ENCODE measurements around the gene MANSC1. TPM values are rescaled to one million over a fixed set of nuclear protein-coding genes. Genes with fewer than 3 reads are reported as not detected.

Gene MANSC1
- total RNA-seq, 1 experiment from 2014 or later = 9.1 TPM

- no peak overlapping the region for H2BK12ac ChIP-seq (ENCODE audit: insufficient read length, low read depth, low read length)
- no peak overlapping the region for H2BK15ac ChIP-seq (ENCODE audit: low read depth, low read length)
- Mint-ChIP-seq H3K4me3 (no peak overlapping the region), H3K27ac (0 out of 7 replicates have a peak overlapping the region, but pooled peaks of 1 of the 3 experiments have one; percentile 40), H3K27me3 (ENCODE audit: low read depth) (no peaks in the 10 kb centered on the region), H3K36me3 (ENCODE audit: insufficient read depth in 1 of 3, low read depth in 3 of 3) (peaks cover 0 to 11% (median 2%) of the 10 kb centered on the region in 3 experiments; a peak in 2 of 7 replicates), H3K4me1 (peaks cover 33 to 38% of the 10 kb centered on the region in 2 experiments), H3K9me3 (peaks cover 7 to 9% of the 10 kb centered on the region in 2 experiments; a peak in 4 of 5 replicates)
- no peak overlapping the region for H3K9ac ChIP-seq (ENCODE audit: extremely low read depth, insufficient read length, low read length)
- no peak overlapping the region for H3K27ac ChIP-seq (ENCODE audit: insufficient read length, low read depth, low read length)
- no CpG with 5 or more reads among the region's 1 CpG for WGBS (ENCODE audit: extremely low coverage, insufficient read length, low lambda C conversion rate)
- H3K27me3 ChIP-seq (ENCODE audit: insufficient read depth, low read length) = no peaks in the 10 kb centered on the region
- no peak overlapping the region for H4K8ac ChIP-seq (replicated peaks; ENCODE audit: insufficient read length, low read depth, low read length)
- H3K4me2 ChIP-seq (ENCODE audit: insufficient read depth, insufficient read length, low read length) = no peak overlapping the region
- H3K18ac ChIP-seq (ENCODE audit: insufficient read length, low read depth, low read length) = no peak overlapping the region
- no peak overlapping the region for H2BK20ac ChIP-seq (ENCODE audit: low read depth, low read length, poor library complexity, severe bottlenecking)
- no peaks in the 10 kb centered on the region for H4K20me1 ChIP-seq (ENCODE audit: control insufficient read depth, insufficient read depth, insufficient read length)
- no peak for DNase-seq
- H4K5ac ChIP-seq (ENCODE audit: insufficient read length, low read depth, low read length) = no peak overlapping the region
- no peak overlapping the region for H2BK120ac ChIP-seq (ENCODE audit: low read depth, low read length, poor library complexity, severe bottlenecking)
- no peak overlapping the region for H3K4ac ChIP-seq (ENCODE audit: low read depth, low read length)
- no peak for TF ChIP-seq CTCF (conservative IDR thresholded peaks at IDR 0.05)
- no peak overlapping the region for H3K23ac ChIP-seq (ENCODE audit: insufficient read length, low read depth, low read length)
- H3T11ph ChIP-seq (ENCODE audit: low read length) = no peak overlapping the region
- H4K91ac ChIP-seq (ENCODE audit: insufficient read length, low read depth, low read length) = no peak overlapping the region
- no peaks in the 10 kb centered on the region for H3K79me1 ChIP-seq (ENCODE audit: insufficient read depth, low read depth, low read length, poor library complexity, severe bottlenecking)
- no peaks in the 10 kb centered on the region for H3K23me2 ChIP-seq (ENCODE audit: insufficient read length, low read depth, low read length, poor library complexity, severe bottlenecking)
- H3K4me1 ChIP-seq (ENCODE audit: insufficient read depth, low read length) = peaks cover 4% of the 10 kb centered on the region; the same call in 1 of the 2 replicates
- no peak overlapping the region for H2AK5ac ChIP-seq (ENCODE audit: insufficient read length, low read length)
- no peak overlapping the region for H2BK5ac ChIP-seq (ENCODE audit: insufficient read length, low read length)
- H3K14ac ChIP-seq (ENCODE audit: insufficient read depth, low read length) = no peak overlapping the region
- no peak overlapping the region for H2AFZ ChIP-seq (ENCODE audit: low read length)
- no peak overlapping the region for H3K56ac ChIP-seq (ENCODE audit: insufficient read length, low read depth, low read length)
- no peaks in the 10 kb centered on the region for H3K9me3 ChIP-seq (ENCODE audit: control insufficient read depth, low read depth, low read length)
- H3K79me2 ChIP-seq (ENCODE audit: insufficient read depth, low read length) = no peaks in the 10 kb centered on the region
Observed at GRCh38 chr12:12281134-12281533, 68.9 kb downstream of the MANSC1 start.
